Measurements from ENCODE around the gene MAPK11. TPM values are rescaled to one million over a fixed set of nuclear protein-coding genes. Genes with fewer than 3 reads are reported as not detected.

MAPK11 gene
- total RNA-seq, 4 donors from 2014 or later, result 0.65 to 8.1 (median 2.9) TPM

GRCh38 chr22:50266994-50267393 lies 3.2 kb downstream of the MAPK11 start:
- TF ChIP-seq POLR2A (IDR thresholded peaks at IDR 0.05) (no peak), CTCF (IDR thresholded peaks at IDR 0.05) (no peak)
- intact Hi-C loops (cut with DNase I; ENCODE audit: low total_unique reads), result no loop called here
- no peak for DNase-seq (ENCODE audit: low spot score in 2 of 2)
- WGBS, 2 donors, result 57 to 68% methylated on average over 22 to 37 of the region's 37 CpGs
- no peak overlapping the region for H3K4me3 ChIP-seq (ENCODE audit: low read depth, poor library complexity, severe bottlenecking)

GRCh38 chr22:50264946-50265669 lies 5.1 kb downstream of the MAPK11 start:
- no peak for DNase-seq (ENCODE audit: low spot score in 2 of 2)
- intact Hi-C loops (cut with DNase I; ENCODE audit: low total_unique reads), result no loop called here
- 82 to 86% methylated on average over 15 of the region's 15 CpGs for WGBS, 2 donors
- H3K4me3 ChIP-seq (ENCODE audit: low read depth, poor library complexity, severe bottlenecking), result no peak overlapping the region
- TF ChIP-seq POLR2A (IDR thresholded peaks at IDR 0.05) (no peak), CTCF (IDR thresholded peaks at IDR 0.05) (no peak)

- intact Hi-C loops (cut with DNase I; ENCODE audit: low total_unique reads), result no loop called here
- no peak for DNase-seq (ENCODE audit: low spot score in 2 of 2)
- TF ChIP-seq POLR2A (IDR thresholded peaks at IDR 0.05) (no peak), CTCF (IDR thresholded peaks at IDR 0.05) (no peak)
- no peak overlapping the region for H3K4me3 ChIP-seq (ENCODE audit: low read depth, poor library complexity, severe bottlenecking)
- WGBS, 2 donors, result 62 to 73% methylated on average over 10 to 11 of the region's 15 CpGs
Measured at GRCh38 chr22:50264104-50264745, 6.0 kb downstream of the MAPK11 start.

- H3K4me3 ChIP-seq (ENCODE audit: low read depth, poor library complexity, severe bottlenecking), result no peak overlapping the region
- intact Hi-C loops (cut with DNase I; ENCODE audit: low total_unique reads), result no loop called here
- 59 to 72% methylated on average over 9 of the region's 9 CpGs for WGBS, 2 donors
- DNase-seq (ENCODE audit: low spot score in 2 of 2), result no peak
- no peak for TF ChIP-seq CTCF (IDR thresholded peaks at IDR 0.05)
- TF ChIP-seq POLR2A (IDR thresholded peaks at IDR 0.05), result no peak
Measured at GRCh38 chr22:50262973-50263617, 7.1 kb downstream of the MAPK11 start.

- intact Hi-C loops (cut with DNase I; ENCODE audit: low total_unique reads), result no loop called here
- no peak overlapping the region for H3K4me3 ChIP-seq (ENCODE audit: low read depth, poor library complexity, severe bottlenecking)
- TF ChIP-seq CTCF (IDR thresholded peaks at IDR 0.05), result no peak
- TF ChIP-seq POLR2A (IDR thresholded peaks at IDR 0.05), result no peak
- WGBS, 2 donors, result 52 to 53% methylated on average over 3 to 7 of the region's 7 CpGs
- no peak for DNase-seq (ENCODE audit: low spot score in 2 of 2)
Measured at GRCh38 chr22:50262460-50262911, 7.7 kb downstream of the MAPK11 start.

Data from lower leg skin (tissue), 4 donors.